Measurements from ENCODE around the gene FAM227A.
A peak's percentile ranks its signal among the peaks of the same experiment; 100 is the strongest.
"Not testable (repeated sequence)": the region's sequence is repeated elsewhere in the genome, so short reads cannot be mapped to it uniquely, and the experiment has no call there.

Gene FAM227A

GRCh38 chr22:38610234-38610633 is 46.0 kb downstream of the FAM227A start:
- no peak for DNase-seq

- no peak for DNase-seq
These were observed 47.0 kb downstream of the FAM227A start for GRCh38 chr22:38608992-38609750.

- DNase-seq = no peak
These were observed 48.5 kb downstream of the FAM227A start for GRCh38 chr22:38607680-38608079.

- no peak for DNase-seq
These were observed 54.0 kb downstream of the FAM227A start for GRCh38 chr22:38602166-38602565.

GRCh38 chr22:38601221-38601764 is 54.9 kb downstream of the FAM227A start:
- no peak for DNase-seq

- no peak for DNase-seq
These were observed 56.7 kb downstream of the FAM227A start for GRCh38 chr22:38599466-38599865.

- DNase-seq = not testable (repeated sequence)
These were observed 73.3 kb downstream of the FAM227A start for GRCh38 chr22:38582923-38583322.

GRCh38 chr22:38578505-38578904 is 77.7 kb downstream of the FAM227A start:
- DNase-seq = no peak

GRCh38 chr22:38572065-38572464 is 84.1 kb downstream of the FAM227A start:
- DNase-seq = peak; percentile 11

- peak; percentile 35 for DNase-seq
These were observed 85.3 kb downstream of the FAM227A start for GRCh38 chr22:38570779-38571364.

GRCh38 chr22:38569972-38570778 is 86.0 kb downstream of the FAM227A start, which contains the start of gene DMC1:
Gene DMC1 (minus strand): TSS chr22:38570183. CDS start chr22:38568256, 1,927 bp downstream.
- peak; percentile 75 for DNase-seq

GRCh38 chr22:38569181-38569971 is 86.8 kb downstream of the FAM227A start:
- DNase-seq = no peak

- DNase-seq = no peak
These were observed 88.5 kb downstream of the FAM227A start for GRCh38 chr22:38567531-38568285.

GRCh38 chr22:38566726-38567504 is 89.3 kb downstream of the FAM227A start:
- no peak for DNase-seq

- DNase-seq = no peak
These were observed 90.8 kb downstream of the FAM227A start for GRCh38 chr22:38565441-38565840.

GRCh38 chr22:38564669-38565068 is 91.5 kb downstream of the FAM227A start:
- DNase-seq = no peak

- no peak for DNase-seq
These were observed 101.9 kb downstream of the FAM227A start for GRCh38 chr22:38554281-38554680.

GRCh38 chr22:38549101-38549894 is 106.9 kb downstream of the FAM227A start:
- DNase-seq = no peak

- DNase-seq = no peak
These were observed 115.5 kb downstream of the FAM227A start for GRCh38 chr22:38540701-38541100.
